GM19463 (cell line): ENCODE measurements around the gene CHKB.
A peak's percentile ranks its signal among the peaks of the same experiment; 100 is the strongest.
"Not testable (repeated sequence)": the region's sequence is repeated elsewhere in the genome, so short reads cannot be mapped to it uniquely, and the experiment has no call there.

Experiments
- ATAC-seq: cut with Tn5 transposase; IDR thresholded peaks from one replicate; pipeline ENCODE4 v1.9.1; 2021; ENCODE audit warnings: mild to moderate bottlenecking, moderate library complexity; ENCODE audit not compliant: unreplicated experiment

The CHKB gene

GRCh38 chr22:50582493-50583293 lies at the start of gene CHKB:
Gene CHKB (minus strand): TSS chr22:50582849. CDS start chr22:50582781, 68 bp downstream.
- peak; percentile 90 for ATAC-seq

GRCh38 chr22:50630376-50630775 lies 47.7 kb upstream of the CHKB start:
- no peak for ATAC-seq

- ATAC-seq, result no peak
Measured at GRCh38 chr22:50628543-50629134, 46.0 kb upstream of the CHKB start.

GRCh38 chr22:50627642-50628542 lies 45.2 kb upstream of the CHKB start, which contains the start of gene ARSA:
Gene ARSA (minus strand): TSS chr22:50628152. CDS start chr22:50627779, 373 bp downstream.
- ATAC-seq, result peak; percentile 87

GRCh38 chr22:50626850-50627641 lies 44.4 kb upstream of the CHKB start:
- no peak for ATAC-seq

- ATAC-seq, result no peak
Measured at GRCh38 chr22:50626314-50626849, 43.7 kb upstream of the CHKB start.

- no peak for ATAC-seq
Measured at GRCh38 chr22:50625568-50626313, 43.1 kb upstream of the CHKB start.

GRCh38 chr22:50625131-50625567 lies 42.5 kb upstream of the CHKB start:
- ATAC-seq, result no peak

- no peak for ATAC-seq
Measured at GRCh38 chr22:50624347-50625130, 41.9 kb upstream of the CHKB start.

- ATAC-seq, result no peak
Measured at GRCh38 chr22:50622723-50623327, 40.2 kb upstream of the CHKB start.

- ATAC-seq, result no peak
Measured at GRCh38 chr22:50621948-50622722, 39.5 kb upstream of the CHKB start.

- ATAC-seq, result no peak
Measured at GRCh38 chr22:50621356-50621880, 38.8 kb upstream of the CHKB start.

- no peak for ATAC-seq
Measured at GRCh38 chr22:50620593-50621355, 38.1 kb upstream of the CHKB start.

GRCh38 chr22:50614296-50614695 lies 31.6 kb upstream of the CHKB start:
- not testable (repeated sequence) for ATAC-seq

- ATAC-seq, result no peak
Measured at GRCh38 chr22:50613291-50613981, 30.8 kb upstream of the CHKB start.
